ENCODE data around the gene PRSS8. TPM values are rescaled to one million over a fixed set of nuclear protein-coding genes. Genes with fewer than 3 reads are reported as not detected.

PRSS8 gene
- total RNA-seq, 1 donor from 2014 or later: 3.8 TPM

DNA sequence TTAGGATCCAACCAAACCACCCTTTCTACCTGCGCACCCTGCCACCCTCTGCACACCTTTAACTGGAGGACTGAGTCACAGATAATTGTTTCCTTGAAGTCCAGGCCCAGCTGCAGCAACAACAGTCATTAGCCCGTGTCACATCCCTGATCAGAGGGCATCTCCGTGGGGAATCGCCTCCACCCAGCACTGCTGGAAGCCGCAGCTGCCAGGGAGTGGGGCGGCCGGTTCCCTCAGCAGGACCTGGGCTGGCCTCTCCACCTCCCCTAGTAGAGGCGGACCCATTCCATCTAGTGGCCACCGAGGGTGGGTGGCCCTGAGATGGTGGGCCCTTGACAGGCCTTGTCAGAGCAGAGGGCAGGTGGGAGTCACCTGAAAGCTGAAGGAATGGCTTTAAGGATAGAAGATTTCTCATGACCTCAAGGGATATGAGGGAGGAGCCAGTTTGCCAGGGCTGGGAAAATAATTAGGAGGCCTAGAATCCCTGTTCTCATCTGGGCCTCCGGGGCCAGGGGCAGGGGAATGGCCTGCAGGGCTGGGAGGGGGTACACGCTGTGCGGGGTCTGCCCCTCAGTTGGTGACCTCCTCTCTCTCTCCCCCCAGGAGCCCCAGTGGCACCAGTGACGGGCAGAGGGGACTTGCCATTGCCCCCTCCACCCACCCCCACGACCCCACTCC, 53.0 kb downstream of the PRSS8 start:
- DNase-seq (ENCODE audit: low read depth): no peak

Other genes with a start within 250 kb of the PRSS8 start
- gene BCL7C, start 241.7 kb downstream of the PRSS8 start, total RNA-seq: 21.7 and 29.0 TPM in 2 replicates
- 2.1 and 4.7 TPM in 2 replicates for gene CTF1, start 239.1 kb downstream of the PRSS8 start, total RNA-seq
- gene FBXL19, start 212.2 kb downstream of the PRSS8 start, total RNA-seq: 25.7 and 34.3 TPM in 2 replicates
- gene ORAI3, start 186.7 kb downstream of the PRSS8 start, total RNA-seq: 32.5 and 51.4 TPM in 2 replicates
- gene SETD1A, start 178.0 kb downstream of the PRSS8 start, total RNA-seq: 1.0 and 7.6 TPM in 2 replicates
- 49.9 and 82.7 TPM in 2 replicates for gene HSD3B7, start 150.5 kb downstream of the PRSS8 start, total RNA-seq
- 0.80 TPM in 1 of 2 replicates, not detected in the other for gene STX1B, start 125.1 kb downstream of the PRSS8 start, total RNA-seq
- gene STX4, start 102.2 kb downstream of the PRSS8 start, total RNA-seq: 24.5 and 35.0 TPM in 2 replicates
- 7.7 and 9.0 TPM in 2 replicates for gene ZNF668, start 61.5 kb downstream of the PRSS8 start, total RNA-seq
- 6.6 and 22.4 TPM in 2 replicates for gene ZNF646, start 61.3 kb downstream of the PRSS8 start, total RNA-seq
- gene PRSS53, start 46.8 kb downstream of the PRSS8 start, total RNA-seq: 0.52 and 1.9 TPM in 2 replicates
- 89.1 and 128 TPM in 2 replicates for gene VKORC1, start 40.9 kb downstream of the PRSS8 start, total RNA-seq
- gene BCKDK, start 27.3 kb downstream of the PRSS8 start, total RNA-seq: 13.9 and 44.5 TPM in 2 replicates
- gene KAT8, start 18.1 kb downstream of the PRSS8 start, total RNA-seq: 33.5 and 45.1 TPM in 2 replicates
- gene PRSS36, start 14.3 kb upstream of the PRSS8 start, total RNA-seq: 0.55 and 2.3 TPM in 2 replicates
- gene FUS, start 44.4 kb upstream of the PRSS8 start, total RNA-seq: 39.8 and 72.4 TPM in 2 replicates
- gene PYCARD, start 67.0 kb upstream of the PRSS8 start, total RNA-seq: 19.9 and 99.7 TPM in 2 replicates
- not detected in 2 replicates for gene TRIM72, start 78.4 kb upstream of the PRSS8 start, total RNA-seq
- not detected in 2 replicates for gene PYDC1, start 81.4 kb upstream of the PRSS8 start, total RNA-seq
- 0.30 and 0.35 TPM in 2 replicates for gene ITGAM, start 124.2 kb upstream of the PRSS8 start, total RNA-seq
- gene ITGAX, start 219.4 kb upstream of the PRSS8 start, total RNA-seq: 0.05 and 0.17 TPM in 2 replicates